H9 (cell line): ENCODE results near the gene DLG1. TPM values are rescaled to one million over a fixed set of nuclear protein-coding genes. Genes with fewer than 3 reads are reported as not detected.

ENCODE experiments used
- DNase-seq: peaks from one replicate; pipeline ENCODE4 v3.0.0-alpha.2; 2017
- H2AFZ ChIP-seq: one replicate; pipeline ENCODE4 v1.6.1; 2013; ENCODE audit warnings: mild to moderate bottlenecking, low read length, control low read depth, moderate library complexity
- H2AK5ac ChIP-seq: 2 replicates; pipeline ENCODE4 v1.6.1; 2013; ENCODE audit warnings: low read length, control low read depth, mixed read lengths; ENCODE audit not compliant: insufficient read length
- H2BK120ac ChIP-seq: one replicate; pipeline ENCODE4 v1.6.1; 2013; ENCODE audit warnings: low read depth, mild to moderate bottlenecking, low read length, control low read depth, inconsistent platforms; ENCODE audit not compliant: poor library complexity, severe bottlenecking
- H2BK12ac ChIP-seq: 2 replicates; pipeline ENCODE4 v1.6.1; 2013; ENCODE audit warnings: low read length, control low read depth, mixed read lengths, low read depth; ENCODE audit not compliant: insufficient read length
- H2BK15ac ChIP-seq: 2 replicates; pipeline ENCODE4 v1.6.1; 2013; ENCODE audit warnings: low read depth, low read length, control low read depth
- H2BK20ac ChIP-seq: one replicate; pipeline ENCODE4 v1.6.1; 2013; ENCODE audit warnings: low read depth, mild to moderate bottlenecking, low read length, control low read depth, inconsistent platforms; ENCODE audit not compliant: poor library complexity, severe bottlenecking
- H2BK5ac ChIP-seq: 2 replicates; pipeline ENCODE4 v1.6.1; 2013; ENCODE audit warnings: low read length, control low read depth, mixed read lengths; ENCODE audit not compliant: insufficient read length
- H3K14ac ChIP-seq: 2 replicates; pipeline ENCODE4 v1.6.1; 2013; ENCODE audit warnings: low read length, control low read depth; ENCODE audit not compliant: insufficient read depth
- H3K18ac ChIP-seq: 2 replicates; pipeline ENCODE4 v1.6.1; 2013; ENCODE audit warnings: low read depth, mild to moderate bottlenecking, mixed read lengths, low read length, control low read depth; ENCODE audit not compliant: insufficient read length
- H3K23ac ChIP-seq: 2 replicates; pipeline ENCODE4 v1.6.1; 2013; ENCODE audit warnings: low read length, control low read depth, mixed read lengths, low read depth; ENCODE audit not compliant: insufficient read length
- H3K23me2 ChIP-seq: 2 replicates; pipeline ENCODE4 v1.6.1; 2013; ENCODE audit warnings: low read depth, mild to moderate bottlenecking, mixed read lengths, low read length, control low read depth; ENCODE audit not compliant: insufficient read length, poor library complexity, severe bottlenecking
- H3K27ac ChIP-seq: 2 replicates; pipeline ENCODE4 v1.5.1; 2013; ENCODE audit warnings: low read length, control low read depth, mixed read lengths, low read depth; ENCODE audit not compliant: insufficient read length
- H3K27me3 ChIP-seq: 2 replicates; pipeline ENCODE4 v1.6.1; 2013; ENCODE audit warnings: low read length, control low read depth, inconsistent platforms; ENCODE audit not compliant: insufficient read depth
- H3K4ac ChIP-seq: 2 replicates; pipeline ENCODE4 v1.6.1; 2013; ENCODE audit warnings: low read depth, mild to moderate bottlenecking, control low read depth, inconsistent platforms, low read length, moderate library complexity
- H3K4me1 ChIP-seq: 2 replicates; pipeline ENCODE4 v1.6.1; 2013; ENCODE audit warnings: low read length, control low read depth, inconsistent platforms; ENCODE audit not compliant: insufficient read depth
- H3K4me2 ChIP-seq: 2 replicates; pipeline ENCODE4 v1.6.1; 2013; ENCODE audit warnings: low read length, control low read depth, mixed read lengths; ENCODE audit not compliant: insufficient read length, insufficient read depth
- H3K56ac ChIP-seq: 2 replicates; pipeline ENCODE4 v1.6.1; 2013; ENCODE audit warnings: low read depth, mild to moderate bottlenecking, mixed read lengths, low read length, control low read depth; ENCODE audit not compliant: insufficient read length
- H3K79me1 ChIP-seq: 2 replicates; pipeline ENCODE4 v1.6.1; 2013; ENCODE audit warnings: low read depth, mild to moderate bottlenecking, moderate library complexity, low read length, control low read depth, inconsistent platforms; ENCODE audit not compliant: insufficient read depth, poor library complexity, severe bottlenecking
- H3K79me2 ChIP-seq: 2 replicates; pipeline ENCODE4 v1.6.1; 2013; ENCODE audit warnings: low read length, control low read depth, inconsistent platforms; ENCODE audit not compliant: insufficient read depth
- H3K9ac ChIP-seq: 2 replicates; pipeline ENCODE4 v1.6.1; 2013; ENCODE audit warnings: low read length, control low read depth, mixed read lengths; ENCODE audit not compliant: insufficient read length; ENCODE audit errors: extremely low read depth
- H3K9me3 ChIP-seq: one replicate; pipeline ENCODE4 v1.6.1; 2013; ENCODE audit warnings: low read depth, low read length, inconsistent platforms; ENCODE audit not compliant: control insufficient read depth
- H3T11ph ChIP-seq: one replicate; pipeline ENCODE4 v1.6.1; 2013; ENCODE audit warnings: mild to moderate bottlenecking, low read length, control low read depth, inconsistent platforms
- H4K20me1 ChIP-seq: one replicate; pipeline ENCODE4 v1.6.1; 2013; ENCODE audit not compliant: control insufficient read depth, insufficient read length, insufficient read depth
- H4K5ac ChIP-seq: 2 replicates; pipeline ENCODE4 v1.6.1; 2013; ENCODE audit warnings: low read depth, mild to moderate bottlenecking, mixed read lengths, low read length, control low read depth; ENCODE audit not compliant: insufficient read length
- H4K8ac ChIP-seq: replicated peaks from 2 replicates; pipeline ENCODE4 v1.6.1; 2013; ENCODE audit warnings: low read length, control low read depth, mixed read lengths, low read depth; ENCODE audit not compliant: insufficient read length
- H4K91ac ChIP-seq: 2 replicates; pipeline ENCODE4 v1.6.1; 2013; ENCODE audit warnings: low read depth, mild to moderate bottlenecking, moderate library complexity, mixed read lengths, low read length, control low read depth; ENCODE audit not compliant: insufficient read length
- H3K27ac Mint-ChIP-seq, 3 experiments: 2 replicates in 2 of 3; 3 replicates in 1 of 3; pipeline ENCODE4 v1.8.0; 2020 to 2021; ENCODE audit warnings: mixed read lengths in 3 of 3, mild to moderate bottlenecking in 1 of 3, moderate library complexity in 1 of 3
- H3K27me3 Mint-ChIP-seq: 2 replicates; pipeline ENCODE4 v1.8.0; 2021; ENCODE audit warnings: low read depth, mild to moderate bottlenecking, moderate library complexity, mixed read lengths
- H3K36me3 Mint-ChIP-seq, 3 experiments: 2 replicates in 2 of 3; 3 replicates in 1 of 3; pipeline ENCODE4 v1.8.0; 2020 to 2021; ENCODE audit warnings: low read depth in 3 of 3, mixed read lengths in 3 of 3; ENCODE audit not compliant: insufficient read depth in 1 of 3
- H3K4me1 Mint-ChIP-seq, 2 experiments: 2 replicates each; pipeline ENCODE4 v1.8.0; 2020; ENCODE audit warnings: mixed read lengths in 2 of 2
- H3K4me3 Mint-ChIP-seq, 2 experiments: 2 replicates in 1 of 2; 3 replicates in 1 of 2; pipeline ENCODE4 v1.8.0; 2020 to 2021; ENCODE audit warnings: mild to moderate bottlenecking in 2 of 2, mixed read lengths in 2 of 2, moderate library complexity in 1 of 2
- H3K9me3 Mint-ChIP-seq, 2 experiments: 2 replicates in 1 of 2; 3 replicates in 1 of 2; pipeline ENCODE4 v1.8.0; 2020; ENCODE audit warnings: mild to moderate bottlenecking in 2 of 2, mixed read lengths in 2 of 2, moderate library complexity in 1 of 2
- CTCF ChIP-seq: fragments of 200-600 bp; sonication (generic); conservative IDR thresholded peaks from 3 replicates; pipeline ENCODE4 v1.8.0; 2021; ENCODE audit warnings: antibody characterized with exemption, mild to moderate bottlenecking
- WGBS: extraction: QIAGEN DNeasy Blood & Tissue Kit; methylation state at CpG from one replicate; pipeline ENCODE4 v1.1.7; 2013; ENCODE audit warnings: missing lambda C conversion rate, low lambda C conversion rate, mixed read lengths; ENCODE audit not compliant: insufficient read length; ENCODE audit errors: extremely low coverage; 5-methylcytosine and 5-hydroxymethylcytosine counted together
- total RNA-seq: library from RNA; stranded (reverse); gene quantifications from 2 replicates; pipeline ENCODE4 v1.2.1, GENCODE V29; 2021

Gene DLG1
- total RNA-seq, 1 experiment from 2014 or later = 84.1 TPM

- Histone ChIP-seq H3K9me3 (no peaks in the 10 kb centered on the region), H3K23me2 (no peaks in the 10 kb centered on the region), H3K4me1 (no peaks in the 10 kb centered on the region; the same call in 1 of the 2 replicates), H4K20me1 (no peaks in the 10 kb centered on the region), H3K79me1 (no peaks in the 10 kb centered on the region), H2BK15ac (no peak overlapping the region), H2BK20ac (no peak overlapping the region), H3T11ph (no peak overlapping the region), H3K79me2 (no peaks in the 10 kb centered on the region), H2BK5ac (no peak overlapping the region), H3K23ac (no peak overlapping the region), H3K27ac (no peak overlapping the region), H2AK5ac (no peak overlapping the region), H3K4ac (no peak overlapping the region), H2BK12ac (no peak overlapping the region), H2AFZ (no peak overlapping the region), H3K56ac (no peak overlapping the region), H3K27me3 (no peaks in the 10 kb centered on the region; the same call in 1 of the 2 replicates), H2BK120ac (no peak overlapping the region), H3K14ac (no peak overlapping the region), H3K18ac (no peak overlapping the region), H4K8ac (no peak overlapping the region), H4K5ac (no peak overlapping the region), H3K4me2 (no peak overlapping the region), H4K91ac (no peak overlapping the region), H3K9ac (no peak overlapping the region)
- no peaks in the 10 kb centered on the region for H3K9me3 Mint-ChIP-seq
- peaks cover 14 to 20% of the 10 kb centered on the region in 2 experiments for H3K4me1 Mint-ChIP-seq
- peaks cover 35% of the 10 kb centered on the region for H3K27me3 Mint-ChIP-seq
- no peak for TF ChIP-seq CTCF
- peak overlapping the region in 1 of 2 experiments; percentile 12; a peak in 2 of 5 replicates for H3K4me3 Mint-ChIP-seq
- H3K36me3 Mint-ChIP-seq = peaks cover 0 to 7% (median 0%) of the 10 kb centered on the region in 3 experiments; a peak in 1 of 7 replicates
- no peak overlapping the region for H3K27ac Mint-ChIP-seq
- DNase-seq = peak; percentile 31
- WGBS = no CpG with 5 or more reads among the region's 29 CpGs
Measured at GRCh38 chr3:197027151-197027895, 271.1 kb downstream of the DLG1 start.
